Testis (tissue), 2 donors: ENCODE measurements around the gene AGAP1.

Source experiments
- CTCF ChIP-seq, 3 experiments: fragments of 450-650 bp in 2 of 3; fragments of 200-600 bp in 1 of 3; sonication (generic) in 1 of 3; IDR thresholded peaks; one replicate each; pipeline ENCODE4 v1.5.1; 2016 to 2019; ENCODE audit warnings: antibody characterized with exemption in 3 of 3, mild to moderate bottlenecking in 2 of 3, moderate library complexity in 1 of 3
- POLR2A ChIP-seq: fragments of 450-650 bp; IDR thresholded peaks from one replicate; pipeline ENCODE4 v1.6.1; 2017; ENCODE audit warnings: antibody characterized with exemption, mild to moderate bottlenecking, moderate library complexity

GRCh38 chr2:236146436-236146835 lies 652.6 kb downstream of the AGAP1 start:
- TF ChIP-seq CTCF (IDR thresholded peaks at IDR 0.05) (no peak), POLR2A (no peak)
